ENCODE measurements around the gene XDH. TPM values are rescaled to one million over a fixed set of nuclear protein-coding genes. Genes with fewer than 3 reads are reported as not detected.

The XDH gene
- total RNA-seq, 1 experiment from 2014 or later, result 1.4 TPM

- Mint-ChIP-seq H3K27ac (ENCODE audit: unreplicated experiment) (no peak overlapping the region), H3K36me3 (ENCODE audit: insufficient read depth, unreplicated experiment) (no peaks in the 10 kb centered on the region), H3K4me1 (ENCODE audit: low read depth, unreplicated experiment) (no peaks in the 10 kb centered on the region), H3K9me3 (ENCODE audit: unreplicated experiment) (no peaks in the 10 kb centered on the region), H3K4me3 (ENCODE audit: unreplicated experiment) (no peak overlapping the region), H3K27me3 (ENCODE audit: insufficient read depth, unreplicated experiment) (no peaks in the 10 kb centered on the region)
- H3K27me3 ChIP-seq (replicated peaks; ENCODE audit: control insufficient read depth, insufficient read depth, low read length), result no peaks in the 10 kb centered on the region; the same call in 1 of the 2 replicates
- intact Hi-C loops (cut with micrococcal nuclease; ENCODE audit: unreplicated experiment), result no loop called here
- no peaks in the 10 kb centered on the region for H3K36me3 ChIP-seq (ENCODE audit: control insufficient read depth, insufficient read depth, low read length)
- no peaks in the 10 kb centered on the region for H3K4me1 ChIP-seq
- no peaks in the 10 kb centered on the region for H3K9me3 ChIP-seq
- no peak for DNase-seq
- CTCF ChIA-PET, result no interaction called here
- TF ChIP-seq CTCF (IDR thresholded peaks at IDR 0.05; ENCODE audit: insufficient read depth in 1 of 2, low read depth in 1 of 2, low read length in 1 of 2, severe bottlenecking in 1 of 2, unreplicated experiment in 1 of 2), result no peak
- no TSS peak for BruUV-seq (replicated peaks)
- no peak overlapping the region for H3K4me3 ChIP-seq (ENCODE audit: low read depth, low read length)
- POLR2A ChIA-PET, result no interaction called here
Measured at GRCh38 chr2:31302940-31303563, 111.5 kb downstream of the XDH start.

GRCh38 chr2:31300309-31300708 lies 114.2 kb downstream of the XDH start:
- no TSS peak for BruUV-seq (replicated peaks)
- no peaks in the 10 kb centered on the region; the same call in 1 of the 2 replicates for H3K27me3 ChIP-seq (replicated peaks; ENCODE audit: control insufficient read depth, insufficient read depth, low read length)
- Mint-ChIP-seq H3K27ac (ENCODE audit: unreplicated experiment) (no peak overlapping the region), H3K4me3 (ENCODE audit: unreplicated experiment) (no peak overlapping the region), H3K36me3 (ENCODE audit: insufficient read depth, unreplicated experiment) (no peaks in the 10 kb centered on the region), H3K4me1 (ENCODE audit: low read depth, unreplicated experiment) (no peaks in the 10 kb centered on the region), H3K9me3 (ENCODE audit: unreplicated experiment) (no peaks in the 10 kb centered on the region), H3K27me3 (ENCODE audit: insufficient read depth, unreplicated experiment) (peaks cover 5% of the 10 kb centered on the region)
- H3K9me3 ChIP-seq, result no peaks in the 10 kb centered on the region
- H3K4me3 ChIP-seq (ENCODE audit: low read depth, low read length), result no peak overlapping the region
- DNase-seq, result no peak
- ChIA-PET POLR2A (no interaction called here), CTCF (no interaction called here)
- TF ChIP-seq CTCF (IDR thresholded peaks at IDR 0.05; ENCODE audit: insufficient read depth in 1 of 2, low read depth in 1 of 2, low read length in 1 of 2, severe bottlenecking in 1 of 2, unreplicated experiment in 1 of 2), result no peak
- H3K36me3 ChIP-seq (ENCODE audit: control insufficient read depth, insufficient read depth, low read length), result no peaks in the 10 kb centered on the region
- intact Hi-C loops (cut with micrococcal nuclease; ENCODE audit: unreplicated experiment), result no loop called here
- no peaks in the 10 kb centered on the region for H3K4me1 ChIP-seq

- BruUV-seq (replicated peaks), result no TSS peak
- no peaks in the 10 kb centered on the region for H3K36me3 Mint-ChIP-seq (ENCODE audit: insufficient read depth, unreplicated experiment)
- Histone ChIP-seq H3K4me3 (ENCODE audit: low read depth, low read length) (no peak overlapping the region), H3K36me3 (ENCODE audit: control insufficient read depth, insufficient read depth, low read length) (no peaks in the 10 kb centered on the region), H3K4me1 (no peaks in the 10 kb centered on the region), H3K9me3 (no peaks in the 10 kb centered on the region), H3K27me3 (replicated peaks; ENCODE audit: control insufficient read depth, insufficient read depth, low read length) (no peaks in the 10 kb centered on the region; the same call in 1 of the 2 replicates)
- H3K9me3 Mint-ChIP-seq (ENCODE audit: unreplicated experiment), result no peaks in the 10 kb centered on the region
- peaks cover 9% of the 10 kb centered on the region for H3K27me3 Mint-ChIP-seq (ENCODE audit: insufficient read depth, unreplicated experiment)
- TF ChIP-seq CTCF (IDR thresholded peaks at IDR 0.05; ENCODE audit: insufficient read depth in 1 of 2, low read depth in 1 of 2, low read length in 1 of 2, severe bottlenecking in 1 of 2, unreplicated experiment in 1 of 2), result no peak
- ChIA-PET POLR2A (no interaction called here), CTCF (no interaction called here)
- DNase-seq, result no peak
- intact Hi-C loops (cut with micrococcal nuclease; ENCODE audit: unreplicated experiment), result no loop called here
- no peak overlapping the region for H3K4me3 Mint-ChIP-seq (ENCODE audit: unreplicated experiment)
- H3K27ac Mint-ChIP-seq (ENCODE audit: unreplicated experiment), result no peak overlapping the region
- no peaks in the 10 kb centered on the region for H3K4me1 Mint-ChIP-seq (ENCODE audit: low read depth, unreplicated experiment)
Measured at GRCh38 chr2:31299547-31299946, 115.0 kb downstream of the XDH start.
